Fibroblast of mammary gland (primary cell): ENCODE measurements around the gene DNAJA3.

Experiments
- DNase-seq: peaks from one replicate; pipeline ENCODE4 v3.0.0-alpha.2; 2010; ENCODE audit warnings: low read depth
- H3K4me3 ChIP-seq: 2 replicates; pipeline ENCODE4 v1.5.1; 2011; ENCODE audit warnings: low read depth, mild to moderate bottlenecking, low read length, moderate library complexity; ENCODE audit not compliant: control insufficient read depth
- CTCF ChIP-seq: conservative IDR thresholded peaks from 2 replicates; pipeline ENCODE4 v1.5.1; 2011; ENCODE audit warnings: low read depth, low read length, inconsistent platforms; ENCODE audit not compliant: control insufficient read depth, insufficient read depth

The DNAJA3 gene

DNA sequence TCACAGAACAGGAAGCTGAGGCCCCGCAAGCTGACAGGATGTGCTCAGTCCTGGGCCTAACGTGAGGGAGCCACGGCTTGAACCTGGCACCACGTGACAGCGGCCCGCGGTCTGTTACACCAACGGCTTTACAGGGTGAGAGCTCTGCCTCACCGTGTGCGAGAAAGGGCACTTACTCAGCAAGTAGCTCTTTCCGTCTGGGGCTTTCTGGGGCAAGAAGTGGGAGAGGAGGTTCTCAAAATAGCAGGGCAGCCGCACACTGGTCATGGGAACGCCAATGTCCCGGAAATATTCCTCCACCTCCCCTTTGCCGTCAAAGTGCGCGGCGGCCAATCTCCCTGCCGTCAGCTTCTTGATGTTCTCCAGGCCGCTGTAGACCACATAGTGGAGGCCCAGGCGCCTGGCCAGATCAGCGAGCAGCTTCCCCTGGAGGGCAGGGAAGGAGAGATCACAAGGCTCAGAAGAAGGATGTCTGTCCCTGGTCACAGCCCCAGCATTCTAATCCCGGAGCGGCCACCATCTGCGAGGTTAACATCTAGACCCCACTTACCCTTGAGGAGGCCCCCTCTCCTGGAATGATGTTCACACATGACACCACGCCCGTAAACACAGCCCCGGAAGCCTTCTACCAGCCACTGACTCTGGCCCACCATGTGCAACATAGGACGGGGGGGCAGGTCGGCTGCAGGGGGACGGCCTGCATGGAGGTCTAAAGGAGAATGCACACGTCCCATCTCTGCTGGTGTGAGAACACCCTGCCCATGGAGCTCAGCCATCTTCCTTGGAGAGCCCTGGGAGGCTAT lies 40.5 kb downstream of the DNAJA3 start:
- no peak overlapping the region for H3K4me3 ChIP-seq
- no peak for TF ChIP-seq CTCF
- DNase-seq = no peak

DNA sequence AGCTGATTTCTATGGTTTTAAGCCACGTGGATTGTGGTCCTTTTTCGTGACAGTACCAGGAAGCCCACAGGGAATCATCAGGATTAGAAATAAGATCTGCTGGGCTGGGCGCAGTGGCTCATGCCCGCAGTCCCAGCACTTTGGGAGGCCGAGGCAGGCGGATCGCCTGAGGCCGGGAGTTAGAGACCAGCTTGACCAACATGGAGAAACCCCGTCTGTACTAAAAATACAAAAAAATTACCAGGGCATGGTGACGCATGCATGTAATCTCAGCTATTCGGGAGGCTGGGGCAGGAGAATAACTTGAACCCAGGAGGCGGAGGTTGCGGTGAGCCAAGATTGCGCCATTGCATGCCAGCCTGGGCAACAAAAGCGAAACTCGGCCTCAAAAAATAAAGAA lies 42.2 kb downstream of the DNAJA3 start:
- H3K4me3 ChIP-seq = no peak overlapping the region
- TF ChIP-seq CTCF = no peak
- no peak for DNase-seq

DNA sequence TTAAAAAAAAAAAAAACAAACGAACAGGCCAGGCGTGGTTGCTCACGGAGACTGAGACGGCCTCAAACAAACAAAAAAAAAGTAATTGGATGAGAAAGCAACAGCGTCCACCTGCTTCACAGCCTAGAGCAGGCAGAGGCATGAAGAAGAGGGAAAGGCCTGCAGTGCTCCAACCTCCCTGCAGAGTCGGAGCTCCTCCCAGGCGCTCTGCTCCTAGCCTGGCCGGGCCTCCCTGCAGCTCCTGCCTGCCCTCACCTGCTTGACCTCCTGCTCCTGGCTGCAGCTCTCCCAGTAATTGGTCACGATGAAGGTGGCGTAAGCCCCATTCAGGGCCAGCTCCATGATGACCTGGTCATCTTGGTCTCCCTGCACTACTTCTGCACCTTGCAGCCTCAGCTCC lies 43.3 kb downstream of the DNAJA3 start:
- DNase-seq = no peak
- TF ChIP-seq CTCF = no peak
- no peak overlapping the region for H3K4me3 ChIP-seq

GRCh38 chr16:4471869-4472268 lies 46.2 kb downstream of the DNAJA3 start:
- H3K4me3 ChIP-seq = no peak overlapping the region
- TF ChIP-seq CTCF = no peak

DNA sequence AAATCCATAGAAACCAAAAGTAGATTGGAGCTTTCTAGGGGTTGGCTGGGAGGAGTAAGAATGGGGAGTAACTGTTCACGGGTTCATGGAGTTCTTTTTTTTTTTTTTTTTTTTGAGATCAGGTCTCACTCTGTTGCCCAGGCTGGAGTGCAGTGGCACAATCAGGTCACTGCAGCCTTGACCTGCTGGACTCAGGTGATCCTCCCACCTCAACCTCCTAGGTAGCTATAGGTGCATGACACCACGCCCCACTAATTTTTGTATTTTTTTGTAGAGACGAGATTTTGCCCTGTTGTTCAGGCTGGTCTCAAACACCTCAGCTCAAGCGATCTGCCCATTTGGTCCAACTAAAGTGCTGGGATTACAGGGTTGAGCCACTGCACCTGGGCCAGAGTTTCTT lies 47.2 kb downstream of the DNAJA3 start:
- TF ChIP-seq CTCF = no peak
- no peak overlapping the region for H3K4me3 ChIP-seq
- DNase-seq = no peak

More at GRCh38 chr16:4471869-4472268, 46.2 kb downstream of the DNAJA3 start:
- peak; percentile 27 for DNase-seq

DNA sequence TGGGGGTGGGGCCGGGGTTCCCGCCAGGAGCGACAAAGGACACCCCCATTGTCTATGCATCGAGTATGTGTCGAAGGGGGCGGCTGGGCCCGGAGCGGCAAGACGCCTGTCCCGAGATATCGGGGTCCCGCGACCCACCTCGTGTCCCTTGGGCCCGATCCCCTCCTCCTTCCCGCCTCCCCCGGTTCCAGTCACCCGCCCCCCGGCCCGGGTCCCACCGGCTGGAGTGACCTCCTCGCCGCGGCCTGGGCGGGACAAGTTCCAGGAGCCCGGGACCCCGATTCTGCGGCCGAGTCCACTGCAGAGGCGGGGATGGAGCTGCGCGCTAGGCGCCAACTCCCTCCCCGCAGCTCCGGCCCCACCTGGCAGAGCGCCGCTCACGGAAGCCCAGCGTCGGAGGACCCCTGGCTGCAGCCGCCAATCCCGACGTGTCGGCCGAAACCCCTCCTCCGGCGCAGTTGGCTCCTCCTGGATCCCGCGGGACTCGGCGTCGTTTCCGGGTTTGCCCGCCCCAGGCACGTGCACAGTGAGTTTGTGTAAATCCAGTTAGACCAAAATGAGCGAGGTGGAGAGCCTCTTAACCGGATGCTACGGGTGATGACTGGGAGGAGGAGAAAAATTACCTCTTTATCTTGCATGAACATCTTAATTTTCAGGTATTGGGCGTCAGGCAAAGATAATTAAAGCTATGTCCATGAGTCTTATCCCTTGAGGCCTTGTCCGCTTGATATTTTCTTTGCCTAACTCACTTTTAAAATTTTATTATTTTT lies 48.7 kb downstream of the DNAJA3 start, which contains the start of gene NMRAL1:
Gene NMRAL1, minus strand, starts transcription at position 434 of the 770 bp plus-strand sequence. CDS start 493 bp downstream, outside the sequence.
- H3K4me3 ChIP-seq = peak within 1 kb of the TSS; percentile 68
- no peak for TF ChIP-seq CTCF
- peak; percentile 87 for DNase-seq
